ENCODE measurements around the gene CCDC112.
"Not testable (repeated sequence)": the region's sequence is repeated elsewhere in the genome, so short reads cannot be mapped to it uniquely, and the experiment has no call there.

The CCDC112 gene

GRCh38 chr5:115337882-115338281 is 41.4 kb upstream of the CCDC112 start:
- no peak for DNase-seq (ENCODE audit: low read depth)
- TF ChIP-seq CTCF (IDR thresholded peaks at IDR 0.05; ENCODE audit: control insufficient read depth, insufficient read depth, low read depth, low read length, missing control alignments), result no peak
- no peak overlapping the region for H3K4me3 ChIP-seq (ENCODE audit: control insufficient read depth, low read depth, low read length)

GRCh38 chr5:115336964-115337363 is 40.5 kb upstream of the CCDC112 start:
- no peak for TF ChIP-seq CTCF (IDR thresholded peaks at IDR 0.05; ENCODE audit: control insufficient read depth, insufficient read depth, low read depth, low read length, missing control alignments)
- no peak for DNase-seq (ENCODE audit: low read depth)
- no peak overlapping the region for H3K4me3 ChIP-seq (ENCODE audit: control insufficient read depth, low read depth, low read length)

GRCh38 chr5:115336201-115336720 is 39.8 kb upstream of the CCDC112 start:
- no peak overlapping the region for H3K4me3 ChIP-seq (ENCODE audit: control insufficient read depth, low read depth, low read length)
- DNase-seq (ENCODE audit: low read depth), result no peak
- no peak for TF ChIP-seq CTCF (IDR thresholded peaks at IDR 0.05; ENCODE audit: control insufficient read depth, insufficient read depth, low read depth, low read length, missing control alignments)

GRCh38 chr5:115335301-115335700 is 38.8 kb upstream of the CCDC112 start:
- no peak for TF ChIP-seq CTCF (IDR thresholded peaks at IDR 0.05; ENCODE audit: control insufficient read depth, insufficient read depth, low read depth, low read length, missing control alignments)
- no peak overlapping the region for H3K4me3 ChIP-seq (ENCODE audit: control insufficient read depth, low read depth, low read length)
- no peak for DNase-seq (ENCODE audit: low read depth)

- no peak for TF ChIP-seq CTCF (IDR thresholded peaks at IDR 0.05; ENCODE audit: control insufficient read depth, insufficient read depth, low read depth, low read length, missing control alignments)
- no peak overlapping the region for H3K4me3 ChIP-seq (ENCODE audit: control insufficient read depth, low read depth, low read length)
- no peak for DNase-seq (ENCODE audit: low read depth)
Measured at GRCh38 chr5:115333164-115333563, 36.7 kb upstream of the CCDC112 start.

GRCh38 chr5:115330830-115331229 is 34.4 kb upstream of the CCDC112 start:
- DNase-seq (ENCODE audit: low read depth), result no peak
- H3K4me3 ChIP-seq (ENCODE audit: control insufficient read depth, low read depth, low read length), result no peak overlapping the region
- TF ChIP-seq CTCF (IDR thresholded peaks at IDR 0.05; ENCODE audit: control insufficient read depth, insufficient read depth, low read depth, low read length, missing control alignments), result no peak

- no peak overlapping the region for H3K4me3 ChIP-seq (ENCODE audit: control insufficient read depth, low read depth, low read length)
- no peak for DNase-seq (ENCODE audit: low read depth)
- no peak for TF ChIP-seq CTCF (IDR thresholded peaks at IDR 0.05; ENCODE audit: control insufficient read depth, insufficient read depth, low read depth, low read length, missing control alignments)
Measured at GRCh38 chr5:115329475-115329874, 33.0 kb upstream of the CCDC112 start.

- H3K4me3 ChIP-seq (ENCODE audit: control insufficient read depth, low read depth, low read length); DNase-seq (ENCODE audit: low read depth): not testable (repeated sequence)
Measured at GRCh38 chr5:115328617-115329274, 32.3 kb upstream of the CCDC112 start.

Data from AG09309 (cell line).